Pancreas (tissue), 10 donors: Measurements from ENCODE around the gene DGLUCY. TPM values are rescaled to one million over a fixed set of nuclear protein-coding genes. Genes with fewer than 3 reads are reported as not detected.

Experiments
- ATAC-seq, 4 donors: fragments of 200-7000 bp; cut with Tn5 transposase; one replicate each; pipeline versions ENCODE4 v1.8.0 to v1.9.1; 2020; ENCODE audit warnings: mild to moderate bottlenecking in 4 of 4, moderate library complexity in 4 of 4
- DNase-seq, 6 donors: peaks; one replicate each; pipeline ENCODE4 v3.0.0-alpha.2; 2020
- FAIRE-seq: peaks from 2 replicates; lab custom pipeline; 2012; peaks lifted over from hg19 to GRCh38; lab: Jason Lieb, UNC
- H3K27ac ChIP-seq, 4 donors: fragments of 200-600 bp; sonication (generic); 1 replicate in 3 of 4; 2 replicates in 1 of 4; pipeline versions ENCODE4 v1.5.0 to v1.8.0; 2020
- H3K27me3 ChIP-seq, 4 donors: fragments of 200-600 bp; one replicate each; pipeline ENCODE4 v1.8.0; 2021
- H3K36me3 ChIP-seq, 3 donors: fragments of 200-600 bp; sonication (generic) in 1 of 3; one replicate each; pipeline versions ENCODE4 v1.5.0 to v1.8.0; 2020 to 2021
- H3K4me1 ChIP-seq, 3 donors: fragments of 200-600 bp; one replicate each; pipeline ENCODE4 v1.8.0; 2021
- H3K4me3 ChIP-seq, 4 donors: fragments of 200-600 bp; sonication (generic) in 2 of 4; one replicate each; pipeline versions ENCODE4 v1.5.0 to v1.8.0; 2020 to 2021
- H3K9me3 ChIP-seq, 4 donors: fragments of 200-600 bp; one replicate each; pipeline ENCODE4 v1.8.0; 2021
- WGBS, 2 donors: extraction: QIAGEN DNeasy Blood & Tissue Kit; methylation state at CpG; one replicate each; pipeline ENCODE4 v1.1.7; 2013; 5-methylcytosine and 5-hydroxymethylcytosine counted together
- intact Hi-C, 3 donors: fragments of 100-400 bp; cut with DNase I; formaldehyde crosslinking; loops; one replicate each; pipeline versions ENCODE4 v1.11.1 to v1.14.2; 2022
- polyA plus RNA-seq, 2 donors: library from polyadenylated mRNA; stranded (reverse); fragments of 200-250 nt; gene quantifications; one replicate each; pipeline ENCODE4 v1.2.3, GENCODE V29; 2013
- total RNA-seq, 6 donors: library from RNA; stranded (reverse); fragmentation: NEBNext Ultra II Directional in 4 of 6; extraction: Animal tissue kit (Norgen Biotek cat#: 25700) in 4 of 6; gene quantifications; one replicate each; pipeline versions ENCODE4 v1.2.1 to v1.2.4, GENCODE V29; 2021 to 2023
- TF ChIP-seq, protein P1 (sequence below), 4 donors: fragments of 200-600 bp; sonication (generic) in 3 of 4; IDR thresholded peaks; one replicate each; pipeline versions ENCODE4 v1.5.0 to v1.8.0; 2021; ENCODE audit warnings: antibody characterized with exemption in 4 of 4
- donor health status: healthy with polysubstance abuse.
- donor health status: DM: no; HTN: no; CAD: no; lungs with moderate emphysema.
- donor health status: DM: no; HTN: no; CAD: no.
- donor health status: control.
- donor health status: control.
- donor health status: Bipolar disorder and iron deficiency.
- donor health status: DM: yes; HTN: yes; CAD: no.
- donor health status: DM: no; HTN: no; CAD: no.
- donor health status: DM: no; HTN: no; CAD: no.
- donor health status: DM: yes; HTN: yes; CAD: no.

Gene DGLUCY, protein sequence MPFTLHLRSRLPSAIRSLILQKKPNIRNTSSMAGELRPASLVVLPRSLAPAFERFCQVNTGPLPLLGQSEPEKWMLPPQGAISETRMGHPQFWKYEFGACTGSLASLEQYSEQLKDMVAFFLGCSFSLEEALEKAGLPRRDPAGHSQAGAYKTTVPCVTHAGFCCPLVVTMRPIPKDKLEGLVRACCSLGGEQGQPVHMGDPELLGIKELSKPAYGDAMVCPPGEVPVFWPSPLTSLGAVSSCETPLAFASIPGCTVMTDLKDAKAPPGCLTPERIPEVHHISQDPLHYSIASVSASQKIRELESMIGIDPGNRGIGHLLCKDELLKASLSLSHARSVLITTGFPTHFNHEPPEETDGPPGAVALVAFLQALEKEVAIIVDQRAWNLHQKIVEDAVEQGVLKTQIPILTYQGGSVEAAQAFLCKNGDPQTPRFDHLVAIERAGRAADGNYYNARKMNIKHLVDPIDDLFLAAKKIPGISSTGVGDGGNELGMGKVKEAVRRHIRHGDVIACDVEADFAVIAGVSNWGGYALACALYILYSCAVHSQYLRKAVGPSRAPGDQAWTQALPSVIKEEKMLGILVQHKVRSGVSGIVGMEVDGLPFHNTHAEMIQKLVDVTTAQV
- 10 to 100 TPM; 11.9 to 43.4 (median 21.4) TPM for total RNA-seq
- polyA plus RNA-seq: 10 to 100 TPM; 24.9 to 31.9 TPM

DNA sequence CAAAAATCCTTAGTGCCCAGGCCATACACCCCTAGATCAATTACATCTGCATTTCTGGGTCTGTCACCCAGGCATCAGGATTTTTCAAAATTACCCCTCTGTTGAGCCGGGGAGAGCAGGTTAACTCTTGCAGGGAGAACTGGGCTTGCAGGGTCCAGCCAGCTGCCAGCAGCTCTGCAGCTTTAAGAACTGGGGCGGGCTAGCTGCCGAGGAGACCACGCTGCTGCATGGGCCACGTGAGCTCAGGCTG lies at the start of gene DGLUCY:
DGLUCY (plus strand) TSS at position 245 of the 250 bp plus-strand sequence. CDS start 46,222 bp downstream, outside the sequence.
- peaks cover 5 to 31% (median 5%) of the 10 kb centered on the region in 3 donors for H3K4me1 ChIP-seq
- peak within 1 kb of the TSS; percentile 73 to 96 (median 93) for H3K27ac ChIP-seq
- no peaks in the 10 kb centered on the region for H3K9me3 ChIP-seq
- FAIRE-seq: no peak
- peak within 1 kb of the TSS; percentile 26 to 74 (median 60) for H3K4me3 ChIP-seq
- TF ChIP-seq, protein P1, sequence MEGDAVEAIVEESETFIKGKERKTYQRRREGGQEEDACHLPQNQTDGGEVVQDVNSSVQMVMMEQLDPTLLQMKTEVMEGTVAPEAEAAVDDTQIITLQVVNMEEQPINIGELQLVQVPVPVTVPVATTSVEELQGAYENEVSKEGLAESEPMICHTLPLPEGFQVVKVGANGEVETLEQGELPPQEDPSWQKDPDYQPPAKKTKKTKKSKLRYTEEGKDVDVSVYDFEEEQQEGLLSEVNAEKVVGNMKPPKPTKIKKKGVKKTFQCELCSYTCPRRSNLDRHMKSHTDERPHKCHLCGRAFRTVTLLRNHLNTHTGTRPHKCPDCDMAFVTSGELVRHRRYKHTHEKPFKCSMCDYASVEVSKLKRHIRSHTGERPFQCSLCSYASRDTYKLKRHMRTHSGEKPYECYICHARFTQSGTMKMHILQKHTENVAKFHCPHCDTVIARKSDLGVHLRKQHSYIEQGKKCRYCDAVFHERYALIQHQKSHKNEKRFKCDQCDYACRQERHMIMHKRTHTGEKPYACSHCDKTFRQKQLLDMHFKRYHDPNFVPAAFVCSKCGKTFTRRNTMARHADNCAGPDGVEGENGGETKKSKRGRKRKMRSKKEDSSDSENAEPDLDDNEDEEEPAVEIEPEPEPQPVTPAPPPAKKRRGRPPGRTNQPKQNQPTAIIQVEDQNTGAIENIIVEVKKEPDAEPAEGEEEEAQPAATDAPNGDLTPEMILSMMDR (IDR thresholded peaks at IDR 0.05): no peak
- intact Hi-C loops: no loop called here
- 1% methylated on average over 5 of the region's 5 CpGs for WGBS, 2 donors
- peak in 3 of 6 donors; percentile 73 to 90 (median 85) for DNase-seq
- H3K27me3 ChIP-seq: no peaks in the 10 kb centered on the region
- H3K36me3 ChIP-seq: no peaks in the 10 kb centered on the region
- peak; percentile 89 to 92 (median 90) for ATAC-seq

DNA sequence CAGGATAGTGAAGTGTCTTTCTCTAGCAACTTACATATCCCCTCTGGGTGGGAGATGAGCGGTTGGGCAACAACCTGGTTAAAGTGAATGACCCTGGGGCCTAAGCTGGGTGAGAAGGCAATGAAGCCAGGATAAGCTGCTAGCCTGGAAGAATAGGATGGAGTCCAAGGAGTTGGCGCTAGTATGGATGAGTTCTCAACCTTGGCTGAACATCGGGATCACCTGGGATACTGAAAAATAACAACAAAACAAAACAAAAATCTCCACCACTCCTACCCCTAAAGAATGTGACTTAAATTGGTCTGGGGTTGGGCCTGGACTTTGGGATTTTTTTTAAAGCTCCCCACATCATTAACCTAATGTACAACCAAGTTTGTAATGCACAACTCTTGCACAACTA lies 48.6 kb upstream of the DGLUCY start:
- WGBS, 2 donors: 70 to 79% methylated on average over 3 of the region's 3 CpGs
- no peaks in the 10 kb centered on the region for H3K36me3 ChIP-seq
- DNase-seq (no peak), ATAC-seq (no peak), FAIRE-seq (no peak)
- no peak overlapping the region for H3K4me3 ChIP-seq
- no peak overlapping the region for H3K27ac ChIP-seq
- no peaks in the 10 kb centered on the region for H3K27me3 ChIP-seq
- peaks cover 0 to 4% (median 0%) of the 10 kb centered on the region in 3 donors for H3K4me1 ChIP-seq
- intact Hi-C loops: no loop called here
- TF ChIP-seq, protein P1 (IDR thresholded peaks at IDR 0.05): no peak
- H3K9me3 ChIP-seq: no peaks in the 10 kb centered on the region

DNA sequence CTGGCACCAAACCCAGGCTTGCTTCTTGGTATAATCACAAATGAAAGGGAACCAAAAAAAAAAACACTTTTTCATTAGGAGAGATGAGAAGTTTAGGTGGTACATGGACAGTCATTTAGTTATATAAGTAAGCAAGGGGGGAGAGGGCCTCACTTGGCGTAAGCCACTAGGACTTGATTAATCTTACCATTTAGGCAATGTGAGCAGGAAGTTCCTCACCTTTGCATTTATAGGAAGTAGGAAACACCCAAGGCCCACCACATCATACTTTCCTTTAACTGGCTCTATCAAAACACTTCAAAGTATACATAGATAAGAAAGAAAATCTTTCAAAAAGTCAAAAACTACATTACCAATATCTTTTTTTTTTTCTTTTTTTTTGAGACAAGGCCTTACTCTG lies 46.7 kb upstream of the DGLUCY start:
- Histone ChIP-seq H3K4me3 (no peak overlapping the region), H3K27me3 (no peaks in the 10 kb centered on the region), H3K27ac (no peak overlapping the region), H3K9me3 (no peaks in the 10 kb centered on the region), H3K36me3 (no peaks in the 10 kb centered on the region), H3K4me1 (no peaks in the 10 kb centered on the region)
- intact Hi-C loops: no loop called here
- WGBS, 2 donors: 94 to 97% methylated on average over 1 of the region's 1 CpG
- no peak for FAIRE-seq
- TF ChIP-seq, protein P1 (IDR thresholded peaks at IDR 0.05): no peak
- DNase-seq: no peak
- ATAC-seq: no peak

DNA sequence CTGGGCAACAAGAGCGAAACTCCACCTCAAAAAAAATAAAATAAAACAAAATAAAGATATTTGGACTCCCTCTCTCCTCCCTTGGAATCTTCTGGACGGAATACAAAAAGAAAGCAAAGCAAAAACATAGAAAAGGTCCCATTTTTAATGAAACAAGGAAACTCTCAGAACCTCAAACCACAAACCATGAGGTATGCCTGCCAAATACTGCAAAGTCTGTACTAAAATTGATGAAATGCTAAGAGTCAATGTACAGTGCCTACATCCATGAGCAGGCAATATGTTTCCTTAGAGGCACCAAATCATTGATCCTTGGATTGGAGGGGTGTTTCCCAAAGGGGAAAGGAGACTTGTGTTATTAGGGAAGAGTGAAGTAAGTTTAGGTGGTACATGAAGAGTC lies 45.2 kb upstream of the DGLUCY start:
- Histone ChIP-seq H3K27ac (no peak overlapping the region), H3K9me3 (no peaks in the 10 kb centered on the region), H3K27me3 (no peaks in the 10 kb centered on the region), H3K4me3 (no peak overlapping the region), H3K4me1 (no peaks in the 10 kb centered on the region), H3K36me3 (no peaks in the 10 kb centered on the region)
- 89 to 92% methylated on average over 2 of the region's 2 CpGs for WGBS, 2 donors
- DNase-seq: no peak
- no peak for FAIRE-seq
- no peak for ATAC-seq
- intact Hi-C loops: no loop called here
- TF ChIP-seq, protein P1 (IDR thresholded peaks at IDR 0.05): no peak

DNA sequence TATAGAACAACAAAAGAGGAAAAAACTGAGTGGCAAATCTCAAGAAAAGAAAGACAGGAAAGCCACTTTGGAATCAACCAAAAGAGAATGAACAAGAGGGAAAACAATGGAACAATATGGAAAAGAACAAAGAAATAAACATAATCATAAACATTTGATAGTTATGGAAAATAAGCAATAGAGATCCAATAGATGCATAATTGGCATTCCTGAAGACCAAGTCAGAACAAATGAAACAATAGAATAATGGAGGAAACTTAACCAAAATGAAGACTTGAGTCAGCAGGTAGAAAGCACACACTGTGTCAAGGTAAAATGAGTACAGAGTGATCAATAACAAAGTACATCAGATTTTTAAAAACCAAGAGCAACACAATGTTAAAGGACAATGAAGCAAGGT lies 43.3 kb upstream of the DGLUCY start:
- no peaks in the 10 kb centered on the region for H3K9me3 ChIP-seq
- TF ChIP-seq, protein P1 (IDR thresholded peaks at IDR 0.05): no peak
- no peak overlapping the region for H3K27ac ChIP-seq
- no peak overlapping the region for H3K4me3 ChIP-seq
- no peaks in the 10 kb centered on the region for H3K36me3 ChIP-seq
- H3K27me3 ChIP-seq: no peaks in the 10 kb centered on the region
- no peaks in the 10 kb centered on the region for H3K4me1 ChIP-seq
- DNase-seq (no peak), FAIRE-seq (no peak), ATAC-seq (no peak)
- intact Hi-C loops: no loop called here
